ENCODE measurements around the gene GPR15LG.
A peak's percentile ranks its signal among the peaks of the same experiment; 100 is the strongest.

- no peak for TF ChIP-seq CTCF (IDR thresholded peaks at IDR 0.05; ENCODE audit: insufficient read depth, low read length)
- TF ChIP-seq POLR2AphosphoS5 (IDR thresholded peaks at IDR 0.05; ENCODE audit: low read depth) = peak; percentile 70
- no peak for TF ChIP-seq REST (IDR thresholded peaks at IDR 0.05; ENCODE audit: insufficient replicate concordance, low read depth)
These were observed 16.8 kb upstream of the GPR15LG start for GRCh38 chr10:84156768-84157167.
